ENCODE measurements around the gene SLC36A3. TPM values are rescaled to one million over a fixed set of nuclear protein-coding genes. Genes with fewer than 3 reads are reported as not detected.

Gene SLC36A3
- total RNA-seq, 1 experiment from 2014 or later = not detected

- Histone ChIP-seq H3K9me3 (ENCODE audit: control insufficient read depth in 1 of 2, insufficient read depth in 1 of 2, low read depth in 1 of 2, low read length in 2 of 2) (no peaks in the 10 kb centered on the region), H3K79me2 (ENCODE audit: insufficient read depth, low read length) (no peaks in the 10 kb centered on the region), H3K36me3 (ENCODE audit: control insufficient read depth in 1 of 2, insufficient read depth in 2 of 2, low read length in 2 of 2) (no peaks in the 10 kb centered on the region), H3K9me2 (ENCODE audit: insufficient read depth) (no peaks in the 10 kb centered on the region), H2AFZ (ENCODE audit: low read depth, low read length, poor library complexity, severe bottlenecking) (no peak overlapping the region), H3K4me1 (ENCODE audit: control insufficient read depth in 1 of 2, insufficient read depth in 2 of 2, low read length in 2 of 2) (no peaks in the 10 kb centered on the region), H3K27me3 (ENCODE audit: insufficient read depth, low read length) (0 out of 2 replicates have a peak, but pooled peaks cover 5% of the 10 kb centered on the region), H3K4me3 (replicated peaks in 1 of 2; ENCODE audit: low read depth in 1 of 2, low read length in 2 of 2) (no peak overlapping the region), H3K4me2 (ENCODE audit: low read length) (no peak overlapping the region), H4K20me1 (ENCODE audit: insufficient read depth) (no peaks in the 10 kb centered on the region), H3K27ac (ENCODE audit: low read depth, low read length) (no peak overlapping the region), H3K9ac (ENCODE audit: low read length) (no peak overlapping the region)
- TF ChIP-seq RAD21 (IDR thresholded peaks at IDR 0.05; ENCODE audit: low read depth) (no peak), JUND (IDR thresholded peaks at IDR 0.05) (no peak), SP1 (IDR thresholded peaks at IDR 0.05; ENCODE audit: low read depth) (no peak), EZH2 (IDR thresholded peaks at IDR 0.05) (no peak), FOSL1 (IDR thresholded peaks at IDR 0.05; ENCODE audit: low read depth) (no peak), MAX (IDR thresholded peaks at IDR 0.05) (no peak), TCF7L2 (IDR thresholded peaks at IDR 0.05; ENCODE audit: borderline replicate concordance, extremely low read depth, insufficient read depth, insufficient read length) (no peak), ELF1 (IDR thresholded peaks at IDR 0.05; ENCODE audit: borderline replicate concordance, low read depth) (no peak), POLR2A (IDR thresholded peaks at IDR 0.05; ENCODE audit: borderline replicate concordance, extremely low read depth, insufficient read depth, insufficient read length) (no peak), ZFX (IDR thresholded peaks at IDR 0.05) (no peak), CTCF (IDR thresholded peaks at IDR 0.05 in 2 of 3, conservative IDR thresholded peaks at IDR 0.05 in 1 of 3; ENCODE audit: borderline replicate concordance in 1 of 3, insufficient read depth in 1 of 3, low read depth in 2 of 3, low read length in 2 of 3) (no peak), ATF3 (IDR thresholded peaks at IDR 0.05) (no peak), EGR1 (IDR thresholded peaks at IDR 0.05; ENCODE audit: low read depth) (no peak), POLR2AphosphoS5 (IDR thresholded peaks at IDR 0.05; ENCODE audit: low read depth, low read length) (no peak)
- no peak for ATAC-seq
- POLR2A ChIA-PET = no interaction called here
- CTCF ChIA-PET = no interaction called here
- DNase-seq (ENCODE audit: low read depth, low spot score) = no peak
- intact Hi-C loops (cut with micrococcal nuclease) = no loop called here
- BruUV-seq (replicated peaks) = no TSS peak
- RAD21 ChIA-PET (ENCODE audit: low non-redundant PET in 1 of 2, low total read pairs in 2 of 2, uncharacterized antibody in 2 of 2, unreplicated experiment in 2 of 2) = no interaction called here
These were observed 24.0 kb upstream of the SLC36A3 start for GRCh38 chr5:151327585-151327984.
